Dedifferentiated amniotic fluid mesenchymal stem cell (primary cell): ENCODE measurements around the gene L3MBTL3.
A peak's percentile ranks its signal among the peaks of the same experiment; 100 is the strongest.
"Not testable (repeated sequence)": the region's sequence is repeated elsewhere in the genome, so short reads cannot be mapped to it uniquely, and the experiment has no call there.

Experiments
- DNase-seq: peaks from one replicate; pipeline ENCODE4 v3.0.0-alpha.2; 2016; ENCODE audit errors: extremely low spot score

Gene L3MBTL3

DNA sequence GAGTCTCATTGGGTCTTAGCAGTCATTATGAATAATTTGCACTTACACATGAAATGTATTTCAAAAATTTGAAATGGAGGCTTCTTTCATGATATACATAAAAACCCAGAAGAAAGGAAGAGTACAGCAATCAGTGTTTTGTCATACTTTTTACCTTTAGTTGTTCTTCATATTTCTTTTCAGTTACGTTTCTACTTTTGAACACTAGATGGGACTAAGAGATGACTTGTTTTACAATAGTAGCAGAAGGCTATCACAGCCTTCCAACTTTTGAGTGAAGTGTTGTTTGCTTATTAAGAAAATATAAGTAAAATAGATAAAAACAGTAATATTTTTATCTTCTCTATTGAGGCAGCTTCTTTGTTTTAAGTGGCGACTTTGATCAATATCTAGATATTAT is 58.1 kb downstream of the L3MBTL3 start:
- DNase-seq: no peak

GRCh38 chr6:130090796-130091195 is 72.4 kb downstream of the L3MBTL3 start:
- no peak for DNase-seq

DNA sequence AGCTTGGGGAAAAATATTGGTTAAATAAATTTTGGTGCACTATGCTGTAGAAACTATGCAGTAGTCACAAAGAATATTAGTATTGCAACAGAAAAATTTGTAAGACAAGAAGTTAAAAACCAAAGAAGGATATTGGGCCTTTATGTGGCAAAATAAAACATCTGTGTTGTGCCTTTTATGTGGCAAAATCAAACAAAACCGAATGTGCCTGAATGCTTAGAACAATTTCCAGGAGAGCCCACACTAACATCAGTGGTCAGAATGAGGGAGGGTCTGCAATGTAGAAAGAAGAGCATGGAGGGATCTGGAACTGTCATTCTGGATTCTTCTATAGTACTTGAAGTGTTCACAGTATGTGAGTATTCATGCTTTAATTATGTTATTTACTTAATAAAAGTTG is 75.2 kb downstream of the L3MBTL3 start:
- no peak for DNase-seq

GRCh38 chr6:130098317-130098716 is 79.9 kb downstream of the L3MBTL3 start:
- DNase-seq: no peak

GRCh38 chr6:130099119-130099518 is 80.7 kb downstream of the L3MBTL3 start:
- no peak for DNase-seq

DNA sequence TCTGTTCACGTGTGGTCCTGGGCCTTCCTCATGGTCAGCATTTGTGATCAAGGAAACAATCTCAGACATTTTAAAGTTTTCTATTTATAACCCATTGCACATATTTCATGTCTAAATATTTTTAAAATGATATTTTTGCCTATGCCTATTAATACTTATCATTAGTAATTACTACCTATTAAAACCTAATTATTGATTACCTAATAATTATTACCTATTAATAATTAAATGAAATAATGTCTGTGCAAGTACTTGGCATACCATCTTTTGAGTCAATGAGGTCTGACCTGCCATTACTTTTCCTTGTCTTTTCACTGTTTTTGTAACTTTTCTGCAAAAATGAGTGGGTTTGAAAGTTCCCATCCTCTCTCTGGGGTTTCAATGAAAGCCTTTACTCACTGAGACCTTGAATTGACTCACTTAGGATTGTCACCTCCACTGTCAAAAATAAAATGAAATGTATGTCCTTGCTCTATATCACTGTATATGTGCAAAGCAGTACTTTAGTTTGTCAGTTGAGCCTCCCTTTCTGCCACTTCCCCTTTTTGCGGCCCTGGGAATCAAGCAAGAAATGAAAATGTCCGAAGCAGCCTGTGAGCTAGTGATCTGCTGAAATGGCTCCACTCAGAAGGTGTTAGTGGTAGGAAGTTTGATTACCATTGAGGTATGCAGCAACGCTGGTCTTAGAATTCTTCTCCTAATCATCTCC is 87.8 kb downstream of the L3MBTL3 start:
- DNase-seq: no peak

DNA sequence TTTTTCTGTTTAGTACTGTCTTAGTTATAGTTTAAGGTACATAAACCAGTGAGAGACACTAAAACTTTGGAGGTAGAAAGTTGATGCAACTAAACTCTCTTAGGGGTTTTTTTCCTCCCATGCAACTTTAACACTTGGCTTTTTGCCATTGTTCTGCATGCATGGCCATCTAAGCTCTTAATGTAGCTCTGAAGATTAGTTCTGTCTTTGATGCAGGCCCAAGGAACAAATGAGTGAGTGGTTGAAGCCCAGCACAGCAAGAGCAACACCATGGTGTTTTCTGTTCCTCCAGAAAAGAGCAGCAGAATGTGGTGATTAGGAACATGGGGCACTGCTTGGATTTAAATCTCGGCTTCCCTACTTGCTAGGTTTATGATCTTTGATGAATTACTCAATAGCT is 89.3 kb downstream of the L3MBTL3 start:
- no peak for DNase-seq

GRCh38 chr6:130111031-130111430 is 92.7 kb downstream of the L3MBTL3 start:
- no peak for DNase-seq

DNA sequence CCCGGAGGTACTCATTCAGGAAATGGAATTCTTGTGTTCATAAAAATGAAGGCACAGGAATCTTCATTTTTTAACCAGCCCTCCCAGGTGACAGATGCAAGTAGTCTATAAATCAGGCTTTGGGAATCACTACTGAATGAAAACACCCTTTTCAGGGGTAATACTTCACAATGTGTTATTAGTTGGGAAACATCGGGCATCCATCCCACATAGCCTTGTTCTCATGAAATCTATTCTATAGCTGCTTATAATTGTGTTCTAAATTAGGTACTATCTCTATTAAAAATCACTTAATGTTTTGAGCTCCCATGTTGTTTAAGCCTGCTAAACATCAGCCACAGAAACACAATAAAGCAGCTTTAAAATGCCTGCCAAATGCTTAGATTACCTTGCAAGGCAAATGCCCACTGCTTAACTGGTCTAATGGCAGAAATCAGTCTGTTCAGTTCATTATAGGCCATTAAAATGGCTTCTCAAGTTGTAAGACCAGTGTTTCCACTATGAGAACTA is 94.9 kb downstream of the L3MBTL3 start:
- no peak for DNase-seq

DNA sequence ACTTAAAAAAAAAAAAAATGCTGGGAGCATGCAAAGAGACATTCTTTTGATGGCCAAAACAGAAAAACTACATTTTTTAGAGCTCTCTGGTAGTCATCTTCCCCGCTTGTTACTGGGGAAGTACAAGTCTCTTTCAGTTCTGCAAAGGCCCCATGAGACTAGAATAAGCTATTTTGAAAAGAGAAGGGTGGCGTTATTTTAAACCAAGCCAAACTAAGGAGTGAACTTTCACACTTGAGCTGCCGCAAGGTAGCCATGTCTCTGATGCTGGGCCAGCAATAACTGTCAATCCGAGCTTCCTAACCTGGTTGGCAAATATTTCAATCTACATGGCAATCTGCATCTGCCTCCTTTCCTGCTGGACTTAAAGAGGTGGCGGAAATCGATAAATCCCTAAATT is 96.7 kb downstream of the L3MBTL3 start:
- no peak for DNase-seq

- DNase-seq: no peak
Measured at GRCh38 chr6:130116273-130116672, 97.9 kb downstream of the L3MBTL3 start.

GRCh38 chr6:130117187-130117701 is 98.9 kb downstream of the L3MBTL3 start:
- not testable (repeated sequence) for DNase-seq

GRCh38 chr6:130118236-130118635 is 99.9 kb downstream of the L3MBTL3 start:
- DNase-seq: no peak

DNA sequence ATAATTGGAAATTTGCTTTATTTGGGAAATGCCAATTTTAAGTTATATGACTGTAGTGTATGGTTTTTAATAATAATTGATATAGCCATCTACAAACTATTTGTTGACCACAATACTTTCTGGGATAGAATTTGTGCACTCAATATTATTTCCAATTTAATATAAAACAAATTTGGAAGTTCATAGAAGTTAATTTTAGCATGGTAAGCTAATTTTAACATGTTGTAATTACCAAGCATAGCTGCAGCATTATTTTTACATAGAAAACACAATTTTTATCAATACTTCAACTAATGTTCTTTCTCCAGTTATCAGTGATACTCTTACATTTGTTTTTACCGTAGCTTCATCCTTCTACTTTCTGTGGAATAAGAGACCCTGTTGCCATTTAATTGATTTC is 100.8 kb downstream of the L3MBTL3 start:
- no peak for DNase-seq

DNA sequence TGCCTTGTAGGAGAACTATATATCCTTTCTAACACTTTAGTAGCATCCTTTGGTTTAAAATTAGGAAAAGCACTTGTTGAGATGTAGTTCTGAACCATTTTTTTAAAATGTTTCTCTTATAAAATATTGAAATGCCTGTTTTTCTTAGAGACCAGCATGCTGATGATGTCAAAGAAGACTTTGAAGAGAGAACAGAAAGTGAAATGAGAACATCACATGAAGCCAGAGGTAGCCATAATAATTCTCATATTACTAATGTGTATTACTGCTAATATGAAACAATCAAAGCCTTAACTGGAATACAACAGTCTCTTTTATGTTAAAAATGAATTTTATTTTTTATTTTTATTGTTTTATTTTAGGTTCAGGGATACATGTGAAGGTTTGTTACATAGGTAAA is 102.3 kb downstream of the L3MBTL3 start:
- DNase-seq: no peak

- DNase-seq: no peak
Measured at GRCh38 chr6:130122243-130122642, 103.9 kb downstream of the L3MBTL3 start.

DNA sequence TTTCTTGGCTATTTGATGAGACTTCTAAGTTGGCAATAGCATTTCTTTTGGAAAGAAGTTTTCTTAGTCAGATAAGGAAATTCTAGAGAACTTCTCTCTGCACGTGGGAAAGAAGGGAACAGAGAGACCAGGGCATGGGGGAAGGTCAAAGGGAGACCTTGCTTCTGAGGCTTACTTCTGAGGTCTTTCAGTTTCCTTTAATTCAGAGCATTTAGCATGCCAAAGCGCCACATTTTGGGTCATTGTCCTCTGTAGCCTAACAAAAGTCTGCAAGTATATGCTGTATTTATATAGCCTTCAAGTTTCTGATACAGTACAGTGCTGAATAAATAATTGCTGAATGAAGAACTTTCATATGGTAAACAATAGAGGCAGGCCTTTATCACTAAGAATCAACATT is 108.8 kb downstream of the L3MBTL3 start:
- DNase-seq: no peak

DNA sequence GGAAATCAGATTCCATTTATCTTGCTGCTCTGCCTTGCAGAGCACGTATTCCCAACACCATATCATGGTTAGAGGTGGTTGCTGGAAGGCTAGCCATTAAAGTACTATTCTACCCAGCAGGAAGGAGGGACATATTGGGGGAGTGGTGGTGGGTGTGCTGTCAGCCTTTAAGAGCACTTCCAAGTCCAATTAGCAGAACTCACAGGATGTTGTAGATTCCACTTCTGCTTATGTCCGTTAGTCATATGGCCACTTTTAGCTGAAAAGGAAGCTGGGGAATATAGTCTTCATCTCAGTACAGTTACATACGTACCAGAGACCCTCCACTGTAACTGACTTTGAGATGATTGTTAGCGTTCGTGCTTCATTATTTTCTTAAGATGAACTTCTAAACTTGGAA is 109.9 kb downstream of the L3MBTL3 start:
- DNase-seq: no peak

GRCh38 chr6:130129762-130130246 is 111.4 kb downstream of the L3MBTL3 start:
- DNase-seq: peak; percentile 51

GRCh38 chr6:130132286-130132701 is 113.9 kb downstream of the L3MBTL3 start:
- no peak for DNase-seq

GRCh38 chr6:130134582-130134981 is 116.2 kb downstream of the L3MBTL3 start:
- DNase-seq: no peak

- no peak for DNase-seq
Measured at GRCh38 chr6:130136798-130137197, 118.4 kb downstream of the L3MBTL3 start.

DNA sequence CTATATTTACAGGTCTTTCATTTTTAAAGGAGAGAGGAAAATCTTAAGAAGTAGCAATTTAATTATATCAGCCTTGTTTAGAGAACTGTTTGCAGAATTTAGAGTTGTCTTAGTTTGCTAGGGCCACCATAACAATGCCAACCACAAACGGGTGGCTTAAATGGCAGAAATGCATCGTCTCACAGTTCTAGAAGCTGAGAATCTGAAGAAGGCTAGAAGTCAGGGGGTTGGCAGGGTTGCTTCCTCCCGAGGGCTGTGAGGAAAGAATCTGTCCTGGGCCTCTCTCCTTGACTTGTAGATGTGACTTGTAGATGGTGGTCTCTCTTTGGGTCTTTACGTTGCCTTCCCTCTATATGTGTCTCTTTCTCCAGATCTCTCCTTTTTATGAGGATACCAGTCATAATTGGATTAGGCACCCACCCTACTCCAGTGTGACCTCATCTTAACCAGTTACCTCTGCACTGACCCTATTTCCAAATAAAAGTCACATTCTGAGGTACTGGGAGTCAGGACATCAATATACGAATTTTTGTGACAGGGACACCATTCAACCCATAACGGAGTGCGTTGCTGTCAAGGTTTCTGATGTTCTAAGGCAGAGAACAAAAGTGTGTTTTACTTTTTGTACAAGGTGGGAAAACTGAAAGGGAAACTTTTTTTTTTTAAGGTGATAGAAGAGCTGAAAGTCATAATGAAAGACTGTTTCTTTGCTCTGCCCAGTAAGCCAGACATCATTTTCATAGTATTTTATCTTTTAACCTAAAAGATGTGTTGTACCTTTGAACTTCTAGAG is 119.9 kb downstream of the L3MBTL3 start:
- DNase-seq: no peak
